ENCODE measurements around the gene RAF1.
"Not testable (repeated sequence)": the region's sequence is repeated elsewhere in the genome, so short reads cannot be mapped to it uniquely, and the experiment has no call there.

The RAF1 gene

GRCh38 chr3:12679468-12679867 lies 15.6 kb upstream of the RAF1 start:
- no peaks in the 10 kb centered on the region for H3K9me2 ChIP-seq (replicated peaks; ENCODE audit: insufficient read depth, low read length)
- no peaks in the 10 kb centered on the region for H4K20me1 ChIP-seq (ENCODE audit: insufficient read depth, low read length)
- H3K4me2 ChIP-seq (ENCODE audit: low read depth, low read length) = no peak overlapping the region
- no peaks in the 10 kb centered on the region for H3K4me1 ChIP-seq (ENCODE audit: low read length)
- no peak overlapping the region for H3K27ac ChIP-seq (ENCODE audit: low read length)
- TF ChIP-seq EZH2 (optimal IDR thresholded peaks at IDR 0.05; ENCODE audit: low read depth, low read length) (no peak), EZH2phosphoT487 (IDR thresholded peaks at IDR 0.05; ENCODE audit: low read length) (no peak), CTCF (IDR thresholded peaks at IDR 0.05; ENCODE audit: low read length) (no peak)
- H2AFZ ChIP-seq (ENCODE audit: low read length) = no peak overlapping the region
- H3F3A ChIP-seq (ENCODE audit: insufficient read depth, low read length) = no peaks in the 10 kb centered on the region
- H3K9me3 ChIP-seq (replicated peaks; ENCODE audit: insufficient read depth, low read length) = no peaks in the 10 kb centered on the region
- H3K9ac ChIP-seq (ENCODE audit: low read length) = no peak overlapping the region
- no peaks in the 10 kb centered on the region for H3K36me3 ChIP-seq (replicated peaks; ENCODE audit: insufficient read depth, low read length)
- no peaks in the 10 kb centered on the region for H3K27me3 ChIP-seq (replicated peaks; ENCODE audit: insufficient read depth, low read length)
- H3K79me2 ChIP-seq (ENCODE audit: low read length) = no peaks in the 10 kb centered on the region
- DNase-seq = no peak
- H3K4me3 ChIP-seq (ENCODE audit: low read length) = no peak overlapping the region

DNA sequence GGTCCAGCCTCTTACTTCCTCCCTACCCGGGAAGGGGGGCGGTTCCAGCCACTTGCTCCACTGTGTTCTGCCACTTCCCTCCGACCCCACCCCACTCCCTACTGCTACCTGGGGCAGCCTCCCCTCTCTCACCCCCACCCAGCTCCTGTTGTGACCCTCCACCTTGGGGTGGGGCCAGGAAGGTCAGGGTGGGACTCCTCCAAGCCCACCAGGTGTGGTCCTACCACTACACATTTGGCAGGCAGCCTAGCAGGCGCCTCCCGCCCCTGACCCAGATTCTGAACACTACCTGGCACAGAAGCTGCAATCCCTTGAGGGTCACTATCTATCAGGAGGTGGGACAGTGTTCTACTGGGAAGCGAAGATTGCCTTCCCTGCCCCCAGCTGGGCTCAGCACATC lies 13.7 kb upstream of the RAF1 start:
- Histone ChIP-seq H3K27me3 (replicated peaks; ENCODE audit: insufficient read depth, low read length) (no peaks in the 10 kb centered on the region), H3K27ac (ENCODE audit: low read length) (no peak overlapping the region), H3K36me3 (replicated peaks; ENCODE audit: insufficient read depth, low read length) (no peaks in the 10 kb centered on the region), H3K4me2 (ENCODE audit: low read depth, low read length) (no peak overlapping the region), H3K9me2 (replicated peaks; ENCODE audit: insufficient read depth, low read length) (no peaks in the 10 kb centered on the region), H2AFZ (ENCODE audit: low read length) (no peak overlapping the region), H3K9ac (ENCODE audit: low read length) (no peak overlapping the region), H3K4me1 (ENCODE audit: low read length) (no peaks in the 10 kb centered on the region), H3K9me3 (replicated peaks; ENCODE audit: insufficient read depth, low read length) (no peaks in the 10 kb centered on the region), H4K20me1 (ENCODE audit: insufficient read depth, low read length) (no peaks in the 10 kb centered on the region), H3K79me2 (ENCODE audit: low read length) (no peaks in the 10 kb centered on the region), H3K4me3 (ENCODE audit: low read length) (no peak overlapping the region), H3F3A (ENCODE audit: insufficient read depth, low read length) (no peaks in the 10 kb centered on the region)
- no peak for DNase-seq
- TF ChIP-seq EZH2phosphoT487 (IDR thresholded peaks at IDR 0.05; ENCODE audit: low read length) (no peak), EZH2 (optimal IDR thresholded peaks at IDR 0.05; ENCODE audit: low read depth, low read length) (no peak), CTCF (IDR thresholded peaks at IDR 0.05; ENCODE audit: low read length) (no peak)

- no peaks in the 10 kb centered on the region for H3K27me3 ChIP-seq (replicated peaks; ENCODE audit: insufficient read depth, low read length)
- no peak overlapping the region for H2AFZ ChIP-seq (ENCODE audit: low read length)
- H3K9ac ChIP-seq (ENCODE audit: low read length) = no peak overlapping the region
- no peaks in the 10 kb centered on the region for H3F3A ChIP-seq (ENCODE audit: insufficient read depth, low read length)
- H3K79me2 ChIP-seq (ENCODE audit: low read length) = no peaks in the 10 kb centered on the region
- no peak overlapping the region for H3K27ac ChIP-seq (ENCODE audit: low read length)
- DNase-seq = no peak
- no peaks in the 10 kb centered on the region for H3K4me1 ChIP-seq (ENCODE audit: low read length)
- no peaks in the 10 kb centered on the region for H3K9me3 ChIP-seq (replicated peaks; ENCODE audit: insufficient read depth, low read length)
- TF ChIP-seq EZH2 (optimal IDR thresholded peaks at IDR 0.05; ENCODE audit: low read depth, low read length) = no peak
- no peak for TF ChIP-seq CTCF (IDR thresholded peaks at IDR 0.05; ENCODE audit: low read length)
- no peak for TF ChIP-seq EZH2phosphoT487 (IDR thresholded peaks at IDR 0.05; ENCODE audit: low read length)
- H3K36me3 ChIP-seq (replicated peaks; ENCODE audit: insufficient read depth, low read length) = no peaks in the 10 kb centered on the region
- no peak overlapping the region for H3K4me3 ChIP-seq (ENCODE audit: low read length)
- H3K4me2 ChIP-seq (ENCODE audit: low read depth, low read length) = no peak overlapping the region
- no peaks in the 10 kb centered on the region for H3K9me2 ChIP-seq (replicated peaks; ENCODE audit: insufficient read depth, low read length)
- H4K20me1 ChIP-seq (ENCODE audit: insufficient read depth, low read length) = no peaks in the 10 kb centered on the region
Observed at GRCh38 chr3:12675115-12675810, 11.3 kb upstream of the RAF1 start.

DNA sequence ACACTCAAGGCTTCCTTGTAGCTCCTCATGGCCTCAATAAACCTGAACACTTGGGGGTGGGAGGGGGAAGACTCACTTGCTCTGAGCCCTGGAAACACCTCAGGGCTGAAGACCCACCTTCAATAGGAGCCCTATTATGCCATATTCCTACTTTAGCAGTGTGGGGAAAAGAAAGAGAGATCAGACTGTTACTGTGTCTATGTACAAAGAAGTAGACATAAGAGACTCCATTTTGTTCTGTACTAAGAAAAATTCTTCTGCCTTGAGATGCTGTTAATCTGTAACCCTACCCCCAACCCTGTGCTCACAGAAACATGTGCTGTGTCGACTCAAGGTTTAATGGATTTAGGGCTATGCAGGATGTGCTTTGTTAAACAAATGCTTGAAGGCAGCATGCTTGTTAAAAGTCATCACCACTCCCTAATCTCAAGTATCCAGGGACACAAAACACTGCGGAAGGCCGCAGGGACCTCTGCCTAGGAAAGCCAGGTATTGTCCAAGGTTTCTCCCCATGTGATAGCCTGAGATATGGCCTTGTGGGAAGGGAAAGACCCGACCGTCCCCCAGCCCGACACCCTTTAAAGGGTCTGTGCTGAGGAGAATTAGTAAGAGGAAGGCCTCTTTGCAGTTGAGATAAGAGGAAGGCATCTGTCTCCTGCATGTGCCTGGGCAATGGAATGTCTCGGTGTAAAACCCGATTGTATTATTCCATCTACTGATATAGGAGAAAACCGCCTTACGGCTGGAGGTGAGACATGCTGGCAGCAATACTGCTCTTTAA lies 10.2 kb upstream of the RAF1 start:
- H3K9me3 ChIP-seq (replicated peaks; ENCODE audit: insufficient read depth, low read length); H3K4me3 ChIP-seq (ENCODE audit: low read length); H2AFZ ChIP-seq (ENCODE audit: low read length); H3K4me1 ChIP-seq (ENCODE audit: low read length); H3K9ac ChIP-seq (ENCODE audit: low read length); H3K9me2 ChIP-seq (replicated peaks; ENCODE audit: insufficient read depth, low read length); DNase-seq; H3K27ac ChIP-seq (ENCODE audit: low read length); H3K79me2 ChIP-seq (ENCODE audit: low read length); H3F3A ChIP-seq (ENCODE audit: insufficient read depth, low read length); H3K27me3 ChIP-seq (replicated peaks; ENCODE audit: insufficient read depth, low read length); H3K4me2 ChIP-seq (ENCODE audit: low read depth, low read length); H4K20me1 ChIP-seq (ENCODE audit: insufficient read depth, low read length); H3K36me3 ChIP-seq (replicated peaks; ENCODE audit: insufficient read depth, low read length): not testable (repeated sequence)

Measured in MM.1S (cell line).